H1 (cell line): ENCODE data around the gene GRK3.

Experiments
- CHD1 ChIP-seq: IDR thresholded peaks from 2 replicates; pipeline ENCODE4 v1.6.1; 2012; ENCODE audit warnings: low read depth, low read length, improper control_type of control experiment
- SIRT6 ChIP-seq: IDR thresholded peaks from one replicate; pipeline ENCODE4 v1.7.1; 2012; ENCODE audit warnings: low read length, inconsistent platforms
- SRF ChIP-seq: IDR thresholded peaks from 2 replicates; pipeline ENCODE4 v1.6.1; 2011; ENCODE audit warnings: mild to moderate bottlenecking, low read depth, low read length, moderate library complexity
- ZNF274 ChIP-seq: IDR thresholded peaks from 2 replicates; pipeline ENCODE4 v1.7.0; 2012; ENCODE audit warnings: low read length, borderline replicate concordance; ENCODE audit errors: extremely low read depth
- TF ChIP-seq, protein P1 (sequence below): IDR thresholded peaks from 2 replicates; pipeline ENCODE4 v1.6.1; 2011; ENCODE audit warnings: low read depth, mild to moderate bottlenecking, low read length; ENCODE audit not compliant: insufficient read depth
- TF ChIP-seq, protein P2 (sequence below), 3 experiments: IDR thresholded peaks; 1 replicate in 2 of 3; 2 replicates in 1 of 3; pipeline versions ENCODE4 v1.5.1 to v1.6.1; 2011; ENCODE audit warnings: low read length in 3 of 3, mild to moderate bottlenecking in 3 of 3, inconsistent platforms in 2 of 3, low read depth in 1 of 3, moderate library complexity in 1 of 3; ENCODE audit not compliant: insufficient read depth in 1 of 3; ENCODE audit errors: control extremely low read depth in 1 of 3

- TF ChIP-seq ZNF274 (no peak), SIRT6 (no peak), CHD1 (no peak), SRF (no peak)
- TF ChIP-seq, protein P1, sequence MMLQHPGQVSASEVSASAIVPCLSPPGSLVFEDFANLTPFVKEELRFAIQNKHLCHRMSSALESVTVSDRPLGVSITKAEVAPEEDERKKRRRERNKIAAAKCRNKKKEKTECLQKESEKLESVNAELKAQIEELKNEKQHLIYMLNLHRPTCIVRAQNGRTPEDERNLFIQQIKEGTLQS = no peak
- TF ChIP-seq, protein P2, sequence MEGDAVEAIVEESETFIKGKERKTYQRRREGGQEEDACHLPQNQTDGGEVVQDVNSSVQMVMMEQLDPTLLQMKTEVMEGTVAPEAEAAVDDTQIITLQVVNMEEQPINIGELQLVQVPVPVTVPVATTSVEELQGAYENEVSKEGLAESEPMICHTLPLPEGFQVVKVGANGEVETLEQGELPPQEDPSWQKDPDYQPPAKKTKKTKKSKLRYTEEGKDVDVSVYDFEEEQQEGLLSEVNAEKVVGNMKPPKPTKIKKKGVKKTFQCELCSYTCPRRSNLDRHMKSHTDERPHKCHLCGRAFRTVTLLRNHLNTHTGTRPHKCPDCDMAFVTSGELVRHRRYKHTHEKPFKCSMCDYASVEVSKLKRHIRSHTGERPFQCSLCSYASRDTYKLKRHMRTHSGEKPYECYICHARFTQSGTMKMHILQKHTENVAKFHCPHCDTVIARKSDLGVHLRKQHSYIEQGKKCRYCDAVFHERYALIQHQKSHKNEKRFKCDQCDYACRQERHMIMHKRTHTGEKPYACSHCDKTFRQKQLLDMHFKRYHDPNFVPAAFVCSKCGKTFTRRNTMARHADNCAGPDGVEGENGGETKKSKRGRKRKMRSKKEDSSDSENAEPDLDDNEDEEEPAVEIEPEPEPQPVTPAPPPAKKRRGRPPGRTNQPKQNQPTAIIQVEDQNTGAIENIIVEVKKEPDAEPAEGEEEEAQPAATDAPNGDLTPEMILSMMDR (IDR thresholded peaks at IDR 0.05; ENCODE audit: control extremely low read depth in 1 of 3, insufficient read depth in 1 of 3, low read depth in 1 of 3, low read length in 3 of 3) = no peak
Measured at GRCh38 chr22:25714070-25714469, 149.6 kb downstream of the GRK3 start.
